GM18873 (cell line): ENCODE data around the gene DHX35.
"Not testable (repeated sequence)": the region's sequence is repeated elsewhere in the genome, so short reads cannot be mapped to it uniquely, and the experiment has no call there.

Source experiments
- ATAC-seq: cut with Tn5 transposase; IDR thresholded peaks from one replicate; pipeline ENCODE4 v1.9.1; 2021; ENCODE audit warnings: mild to moderate bottlenecking, moderate library complexity, moderate number of reproducible peaks; ENCODE audit not compliant: unreplicated experiment, low FRiP score

The DHX35 gene

DNA sequence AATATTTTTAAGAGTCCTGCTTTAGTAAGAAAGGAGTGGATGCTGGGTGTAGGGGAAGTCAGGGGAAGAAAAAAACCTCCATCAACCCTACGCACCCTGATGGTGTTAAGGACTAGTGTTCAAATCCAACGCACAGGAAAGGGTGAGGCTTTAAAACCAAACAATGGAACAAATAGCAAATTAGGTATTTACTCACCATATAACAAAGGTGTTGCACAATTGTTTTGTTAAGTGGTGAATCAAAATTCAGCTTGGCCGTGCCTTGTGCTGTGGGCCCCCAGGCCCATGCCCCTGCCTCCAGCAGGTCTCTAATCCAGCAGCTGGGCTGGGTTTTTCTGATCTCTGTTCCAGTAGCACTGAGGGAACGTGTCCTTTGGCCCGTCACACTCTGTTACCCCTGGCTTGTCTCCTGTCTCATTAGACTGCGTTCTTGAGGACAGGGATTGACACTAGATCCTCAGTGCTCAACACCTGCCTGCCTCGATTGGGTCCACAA, 24.1 kb upstream of the DHX35 start:
- no peak for ATAC-seq

DNA sequence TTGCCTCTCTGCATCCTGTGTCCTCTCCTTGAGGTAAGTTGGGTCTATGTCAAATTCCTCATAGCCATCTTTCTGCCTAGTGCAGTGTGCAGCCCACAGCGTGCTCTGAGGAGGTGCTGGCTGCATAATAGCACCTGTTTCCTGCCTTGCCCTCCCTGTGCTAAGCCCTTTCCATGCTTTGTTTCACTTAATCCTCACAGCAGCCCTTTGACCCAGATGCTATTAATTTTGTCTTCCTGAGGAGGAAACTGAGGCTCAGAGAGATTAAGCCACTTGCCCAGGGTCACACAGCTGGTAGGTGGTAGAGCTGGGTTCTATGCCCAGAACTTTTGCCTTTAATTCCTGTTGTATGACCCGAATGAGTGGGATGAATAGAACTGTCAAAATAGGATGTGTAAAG, 22.5 kb upstream of the DHX35 start:
- ATAC-seq = no peak

DNA sequence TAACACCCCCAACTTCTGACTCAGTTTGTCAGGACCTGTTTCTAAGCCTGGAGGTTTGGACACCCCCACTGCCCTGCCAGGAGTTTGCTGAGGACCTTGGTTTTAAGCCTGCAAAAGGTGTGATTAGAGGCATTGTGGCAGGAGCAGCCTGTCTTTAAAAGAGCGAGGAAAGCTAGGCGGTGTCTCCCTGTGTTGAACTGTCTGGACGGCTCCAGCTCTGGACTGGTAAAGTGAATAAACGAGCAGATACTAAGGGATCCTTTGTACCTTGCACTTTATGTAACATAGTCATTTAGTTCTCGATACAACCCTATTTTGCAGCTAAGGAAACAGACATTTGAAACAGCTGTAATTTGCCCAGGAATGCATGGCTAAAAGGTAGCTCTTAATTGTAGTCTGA, 21.5 kb upstream of the DHX35 start:
- ATAC-seq = no peak

DNA sequence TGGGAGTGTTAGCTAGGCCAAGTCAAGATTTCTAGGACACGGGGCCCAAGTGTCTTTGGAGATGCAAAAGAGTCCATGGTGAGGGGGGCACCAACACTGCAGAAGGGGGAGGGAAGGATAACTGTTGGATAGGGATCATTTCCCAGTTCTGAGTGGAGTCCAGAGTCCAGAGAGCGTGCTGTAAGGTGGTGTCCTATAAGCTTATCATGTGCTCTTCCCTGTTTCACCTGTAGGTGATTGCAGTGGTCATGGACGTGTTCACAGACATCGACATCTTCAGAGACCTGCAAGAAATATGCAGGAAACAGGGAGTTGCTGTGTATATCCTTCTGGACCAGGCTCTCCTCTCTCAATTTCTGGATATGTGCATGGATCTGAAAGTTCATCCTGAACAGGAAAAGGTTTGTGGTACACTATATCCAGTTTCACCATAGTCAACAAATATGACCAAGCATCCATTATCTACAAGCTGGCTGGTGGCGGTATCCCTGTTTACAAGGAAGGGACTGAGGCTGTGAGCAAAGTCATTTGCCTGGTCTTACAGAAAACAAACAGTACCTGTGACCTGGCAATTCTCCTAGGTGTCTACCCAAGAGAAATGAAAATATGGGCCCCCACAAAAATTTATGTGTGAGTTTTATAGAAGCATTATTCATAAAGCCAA, 20.3 kb upstream of the DHX35 start:
- ATAC-seq = no peak

DNA sequence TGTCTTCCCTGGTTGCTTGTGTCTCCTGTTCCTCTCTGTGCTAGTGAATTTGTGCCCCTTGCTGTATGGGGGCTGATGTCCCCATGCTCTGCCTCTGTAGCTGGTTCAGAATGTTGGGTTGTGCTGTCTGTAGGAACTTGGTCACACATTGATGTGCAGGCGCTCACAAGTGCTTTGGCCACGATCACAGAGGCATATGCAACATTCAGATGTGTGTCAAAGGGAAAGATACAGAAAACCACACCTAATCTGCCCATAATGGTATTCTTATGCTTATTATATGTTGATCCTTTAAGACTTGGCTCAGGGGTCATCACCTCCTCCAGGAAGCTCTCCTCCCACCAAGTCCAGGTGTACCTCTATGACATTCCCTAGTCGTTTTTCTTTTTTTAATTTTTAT, 17.1 kb upstream of the DHX35 start:
- no peak for ATAC-seq

DNA sequence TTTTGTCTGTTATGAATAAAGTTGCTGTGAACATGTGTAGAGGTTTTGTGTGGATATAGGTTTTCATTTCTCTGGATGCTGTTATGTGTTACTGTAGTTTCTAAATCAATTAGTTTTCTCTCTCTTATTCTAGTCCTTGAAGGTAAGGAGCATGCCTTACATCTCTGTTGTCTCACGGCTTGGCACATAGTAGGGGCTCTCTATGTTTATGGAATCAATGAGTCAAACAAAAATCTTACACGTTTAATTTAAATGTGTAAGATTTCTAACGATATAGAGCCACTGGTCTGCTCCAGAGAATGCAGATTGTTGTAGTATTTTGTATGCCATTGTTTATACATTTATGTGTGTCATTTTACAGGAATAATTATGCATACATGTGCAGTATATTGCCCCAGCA, 15.3 kb upstream of the DHX35 start:
- no peak for ATAC-seq

DNA sequence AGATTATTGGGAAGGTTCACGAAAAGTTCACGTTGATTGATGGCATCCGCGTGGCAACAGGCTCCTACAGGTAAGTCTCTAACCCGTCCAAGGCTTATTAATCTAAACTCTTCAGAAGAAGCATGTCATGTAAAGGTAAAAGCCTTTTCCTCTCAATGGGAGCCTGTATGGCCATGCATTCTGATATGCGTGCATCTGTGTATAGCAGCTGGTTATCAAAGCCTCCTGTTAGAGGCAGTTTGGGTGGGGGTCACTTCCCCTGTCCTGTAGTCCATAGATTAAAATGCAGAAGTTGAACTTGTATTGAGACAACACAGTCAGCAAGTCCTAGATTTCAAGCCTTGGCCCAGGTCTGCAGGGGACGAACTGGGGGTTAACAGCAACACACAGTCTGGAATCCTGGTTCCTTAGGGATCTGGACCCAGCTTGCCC, 14.2 kb upstream of the DHX35 start:
- ATAC-seq = no peak

DNA sequence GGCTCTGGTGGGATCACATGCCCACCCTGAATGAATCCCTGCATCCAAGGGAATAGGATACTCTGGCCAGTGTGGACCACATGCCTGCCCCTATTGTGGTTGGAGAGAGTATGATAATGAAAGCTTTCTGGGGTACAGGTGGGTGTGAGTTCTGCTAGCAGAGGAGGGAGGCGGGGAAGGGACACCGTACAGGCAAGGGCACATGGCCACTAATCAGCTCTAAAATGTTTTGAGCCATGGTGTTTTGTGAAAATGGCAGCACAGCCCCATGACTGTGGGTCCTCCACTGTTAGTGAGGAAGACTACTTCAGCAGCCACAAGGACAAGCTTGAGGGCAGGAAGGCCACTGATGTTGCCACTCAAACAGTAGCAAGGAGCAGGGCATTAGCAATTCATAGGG, 11.9 kb upstream of the DHX35 start:
- no peak for ATAC-seq

DNA sequence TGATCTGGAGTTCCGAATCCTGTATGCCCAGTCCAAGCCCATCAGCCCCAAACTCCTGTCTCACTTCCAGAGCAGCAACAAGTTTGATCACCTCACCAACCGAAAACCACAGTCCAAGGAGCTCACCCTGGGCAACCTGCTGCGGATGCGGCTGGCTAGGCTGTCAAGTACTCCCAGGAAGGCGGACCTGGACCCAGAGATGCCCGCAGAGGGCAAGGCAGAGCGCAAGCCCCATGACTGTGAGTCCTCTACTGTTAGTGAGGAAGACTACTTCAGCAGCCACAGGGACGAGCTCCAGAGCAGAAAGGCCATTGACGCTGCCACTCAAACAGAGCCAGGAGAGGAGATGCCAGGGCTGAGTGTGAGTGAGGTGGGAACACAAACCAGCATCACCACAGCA, 10.5 kb upstream of the DHX35 start:
- no peak for ATAC-seq

DNA sequence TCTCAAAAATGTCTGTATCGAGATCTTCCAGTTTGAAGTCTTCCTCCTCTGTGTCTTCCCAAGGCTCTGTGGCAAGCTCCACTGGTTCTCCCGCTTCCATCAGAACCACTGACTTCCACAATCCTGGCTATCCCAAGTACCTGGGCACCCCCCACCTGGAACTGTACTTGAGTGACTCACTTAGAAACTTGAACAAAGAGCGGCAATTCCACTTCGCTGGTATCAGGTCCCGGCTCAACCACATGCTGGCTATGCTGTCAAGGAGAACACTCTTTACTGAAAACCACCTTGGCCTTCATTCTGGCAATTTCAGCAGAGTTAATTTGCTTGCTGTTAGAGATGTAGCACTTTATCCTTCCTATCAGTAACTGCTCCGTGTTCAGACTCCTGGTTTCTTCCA, 10.0 kb upstream of the DHX35 start:
- no peak for ATAC-seq

DNA sequence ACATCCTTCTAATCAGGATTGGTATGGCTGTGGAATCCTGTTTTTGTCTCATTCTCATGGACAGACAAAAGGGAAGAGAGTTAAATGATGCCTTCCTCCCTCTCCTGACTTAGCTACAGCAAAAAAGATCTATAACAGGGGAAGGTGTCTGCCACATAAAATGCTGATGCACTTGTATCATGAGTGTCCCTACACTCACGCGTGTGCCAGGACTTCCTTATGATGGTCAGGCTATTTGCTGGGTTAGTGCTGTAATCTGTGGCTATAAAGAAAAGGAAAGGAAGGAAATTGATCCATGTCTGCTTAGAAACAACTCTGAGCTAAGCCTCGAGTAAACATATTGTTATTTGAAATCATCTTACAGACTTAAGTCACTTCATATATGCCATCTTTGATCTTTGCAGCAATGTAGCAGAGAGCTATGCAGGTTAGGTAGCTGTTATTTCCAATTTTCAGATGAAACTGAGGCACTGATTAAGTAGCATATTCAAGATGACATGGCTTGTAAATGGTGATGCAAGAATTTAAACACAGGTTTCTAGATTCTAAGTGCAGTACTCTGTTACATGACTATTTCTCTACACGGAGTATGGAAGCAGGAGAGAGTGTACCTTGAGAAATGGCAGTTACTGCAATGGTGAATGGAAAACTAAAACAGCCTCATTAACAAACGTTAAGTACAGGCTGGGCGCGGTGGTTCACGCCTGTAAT, 8.4 kb upstream of the DHX35 start:
- no peak for ATAC-seq

DNA sequence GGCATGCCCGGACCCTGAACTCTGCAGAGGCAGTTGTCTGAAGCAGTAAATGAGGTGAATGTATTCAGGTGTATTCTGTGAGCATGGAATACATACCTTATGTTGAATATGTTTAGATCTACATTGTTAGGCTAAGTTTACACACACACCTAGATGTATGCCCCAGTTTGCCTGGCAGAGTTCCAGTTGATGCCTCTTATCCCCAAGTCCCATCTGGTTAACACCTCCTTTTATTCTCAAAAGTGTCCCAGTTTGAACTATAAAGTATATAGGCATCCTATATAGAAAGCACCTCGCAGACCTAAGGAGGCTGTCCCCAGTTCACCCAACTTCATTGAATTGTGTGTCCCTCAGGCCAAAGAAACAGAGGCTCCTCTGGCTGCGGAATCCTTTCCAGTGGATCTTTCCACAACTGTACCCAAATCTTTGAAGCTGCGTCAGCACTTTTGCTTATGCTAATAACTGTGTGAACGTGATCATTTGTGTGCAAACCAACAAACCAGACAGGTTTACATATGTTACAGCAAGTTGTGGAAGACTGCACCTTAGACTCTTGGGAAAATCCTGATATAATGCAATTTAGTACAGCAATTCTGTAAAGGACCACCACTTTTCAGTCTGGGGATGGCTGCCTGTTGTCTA, 4.8 kb upstream of the DHX35 start:
- ATAC-seq = no peak

DNA sequence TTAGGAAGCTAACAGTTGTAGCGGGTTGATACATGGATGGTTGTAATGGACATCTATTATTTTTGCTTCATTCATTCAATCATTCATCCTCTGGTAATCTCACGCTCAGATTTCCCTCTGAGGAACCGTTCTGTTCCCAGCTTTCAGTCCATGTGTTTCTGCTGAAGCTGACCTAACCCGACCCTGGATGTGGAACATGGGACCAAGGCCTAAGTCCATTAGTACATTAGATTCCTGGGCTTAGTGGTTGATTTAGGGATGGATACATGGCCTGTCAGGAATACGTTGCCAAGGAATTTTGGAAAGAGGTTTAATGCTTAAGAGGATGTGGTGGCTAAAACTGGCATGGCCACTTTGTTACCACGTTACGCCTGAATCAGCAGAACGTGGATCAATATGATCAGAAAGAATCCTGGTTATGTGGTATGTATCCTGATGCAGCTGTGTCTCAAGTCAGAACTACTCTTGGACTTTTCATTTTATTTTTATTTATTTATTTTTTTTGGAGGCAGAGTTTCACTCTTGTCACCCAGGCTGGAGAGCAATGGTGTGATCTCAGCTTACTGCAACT, 4.1 kb upstream of the DHX35 start:
- ATAC-seq = no peak

DNA sequence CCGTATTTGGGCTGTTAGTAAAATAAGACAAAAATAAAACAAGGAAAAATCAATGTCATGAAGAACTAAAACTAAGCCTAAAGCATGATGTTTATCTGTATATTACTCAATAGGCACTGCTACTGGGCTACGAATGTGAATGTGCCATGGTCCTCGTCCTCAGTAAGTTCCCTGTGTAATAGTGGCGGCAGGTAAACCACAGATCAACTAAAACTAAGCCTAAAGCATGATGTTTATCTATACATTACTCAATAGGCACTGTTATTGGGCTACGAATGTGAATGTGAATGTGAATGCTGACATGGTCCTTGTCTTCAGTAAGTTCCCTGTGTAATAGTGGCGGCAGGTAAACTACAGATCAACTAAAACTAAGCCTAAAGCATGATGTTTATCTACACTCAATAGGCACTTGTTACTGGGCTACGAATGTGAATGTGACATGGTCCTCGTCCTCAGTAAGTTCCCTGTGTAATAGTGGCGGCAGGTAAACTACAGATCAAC, 1.9 kb upstream of the DHX35 start:
- not testable (repeated sequence) for ATAC-seq

DNA sequence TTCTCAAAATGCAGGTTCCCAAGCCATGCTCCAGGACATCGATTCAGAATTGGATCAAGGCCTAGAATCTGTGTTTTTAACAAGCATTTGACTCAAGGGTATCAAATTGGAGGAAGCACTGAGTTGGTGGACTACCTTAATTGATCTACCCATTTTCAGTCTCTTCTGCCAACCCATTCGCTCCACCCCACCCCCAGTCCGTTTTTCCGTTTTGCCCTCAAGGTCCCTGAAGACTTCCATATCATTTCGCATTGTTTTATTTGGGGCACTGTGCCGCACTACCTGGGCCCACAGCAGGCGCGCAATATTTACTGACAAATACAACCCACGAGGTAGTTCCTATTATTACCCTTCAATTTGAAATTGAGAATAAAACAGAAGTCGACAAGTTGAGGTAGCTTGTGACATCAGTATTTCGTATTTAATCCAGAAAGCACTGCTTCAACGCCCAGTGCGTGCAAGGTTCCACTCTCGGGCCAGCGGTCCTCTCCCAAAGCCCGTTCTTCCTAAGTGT, 557 bp upstream of the DHX35 start:
- ATAC-seq = no peak

DNA sequence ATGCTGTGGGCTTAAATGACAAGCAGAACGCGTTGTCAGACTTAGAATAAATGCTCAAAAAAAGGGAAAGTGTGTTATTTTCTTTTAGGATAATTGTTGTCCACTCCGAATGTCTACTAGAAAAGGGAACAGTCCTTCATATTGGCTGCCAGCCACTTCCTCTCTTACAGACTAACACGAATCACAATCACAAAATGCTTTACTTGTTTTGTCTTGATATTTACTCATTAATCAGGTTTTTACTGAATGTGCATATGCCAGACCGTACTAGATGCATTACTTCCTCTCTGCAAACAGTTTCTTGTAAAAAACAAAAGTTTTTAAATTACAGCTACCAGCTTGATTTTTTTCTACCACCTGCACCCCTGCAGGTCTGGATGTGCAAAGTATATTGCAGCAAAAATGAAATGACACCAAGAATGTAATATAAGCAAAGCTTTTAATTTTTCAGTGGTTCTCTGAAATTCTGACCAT, 821 bp downstream of the DHX35 start:
- no peak for ATAC-seq

DNA sequence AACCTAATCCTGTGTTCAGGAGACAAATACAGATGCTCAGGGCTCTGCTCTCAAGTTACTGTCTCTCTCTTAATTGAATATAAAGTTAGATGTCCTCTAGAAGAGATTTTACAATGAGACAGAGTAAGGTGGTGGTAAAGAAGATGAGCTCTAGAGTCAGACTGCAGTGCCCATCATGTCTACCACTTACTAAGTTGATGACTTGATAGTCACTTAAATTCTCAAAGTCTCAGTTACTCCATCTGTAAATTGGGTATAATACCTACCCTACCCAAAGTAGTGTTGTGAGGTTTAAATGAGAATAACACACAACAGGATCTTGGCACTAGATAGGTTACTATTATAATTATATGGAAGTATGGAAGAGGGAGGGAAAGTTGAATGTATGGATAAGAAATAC, 1.6 kb downstream of the DHX35 start:
- no peak for ATAC-seq

DNA sequence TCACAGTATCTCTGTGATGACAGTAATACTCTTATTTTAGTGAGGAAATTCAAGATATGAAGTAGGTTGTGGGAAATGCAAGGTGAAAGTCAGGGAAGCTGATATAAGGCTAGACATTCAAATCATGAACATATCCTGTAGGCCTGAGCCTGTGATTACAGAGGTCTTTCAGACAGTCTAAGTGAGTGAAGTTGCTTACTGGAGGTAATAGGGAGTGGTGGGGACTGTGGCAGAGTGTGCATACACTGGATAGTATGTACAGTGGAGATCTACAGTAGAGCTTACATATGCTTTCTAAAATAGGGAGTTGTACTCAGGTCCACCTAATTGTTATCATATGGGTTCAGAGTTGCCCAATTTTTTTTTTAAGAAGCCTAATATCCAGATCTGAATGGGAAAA, 3.1 kb downstream of the DHX35 start:
- ATAC-seq = no peak

DNA sequence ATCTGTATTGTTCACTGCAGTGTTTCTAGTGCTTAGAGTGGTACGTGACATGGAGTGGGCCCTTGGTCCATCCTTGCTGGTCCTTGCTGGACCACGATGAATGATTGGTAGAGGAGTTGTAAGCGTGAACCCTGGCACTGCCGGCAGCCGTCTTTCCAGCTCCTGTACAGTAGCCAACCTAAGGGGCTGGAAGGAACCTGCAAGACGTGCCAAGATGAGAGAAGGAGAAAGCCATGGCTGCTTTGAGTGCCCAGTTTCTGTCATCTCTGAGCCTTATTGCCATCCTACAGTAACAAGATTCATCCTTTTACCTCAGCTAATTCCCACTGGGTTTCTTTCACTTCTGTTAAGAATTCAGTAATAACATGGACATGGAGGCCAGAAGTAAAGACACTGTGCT, 5.9 kb downstream of the DHX35 start:
- ATAC-seq = no peak

DNA sequence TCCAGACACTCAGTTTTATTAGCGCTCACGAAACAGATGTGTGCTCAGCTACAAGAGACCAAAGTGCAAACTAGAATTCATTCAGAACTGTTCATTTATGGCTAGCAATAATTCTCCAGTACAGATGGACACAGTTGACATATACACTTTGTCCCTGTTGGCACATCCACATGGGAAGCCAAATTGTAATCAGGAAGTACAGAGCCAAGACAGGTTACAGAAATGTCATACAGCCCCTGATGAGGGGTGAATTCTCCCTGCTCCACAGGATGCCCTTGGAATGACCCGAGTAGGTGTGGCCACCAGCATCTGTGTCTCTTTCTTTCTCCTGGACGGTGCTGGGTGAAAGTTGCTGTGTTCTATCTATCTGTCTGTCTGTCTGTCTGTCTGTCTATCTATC, 7.6 kb downstream of the DHX35 start:
- ATAC-seq = no peak

DNA sequence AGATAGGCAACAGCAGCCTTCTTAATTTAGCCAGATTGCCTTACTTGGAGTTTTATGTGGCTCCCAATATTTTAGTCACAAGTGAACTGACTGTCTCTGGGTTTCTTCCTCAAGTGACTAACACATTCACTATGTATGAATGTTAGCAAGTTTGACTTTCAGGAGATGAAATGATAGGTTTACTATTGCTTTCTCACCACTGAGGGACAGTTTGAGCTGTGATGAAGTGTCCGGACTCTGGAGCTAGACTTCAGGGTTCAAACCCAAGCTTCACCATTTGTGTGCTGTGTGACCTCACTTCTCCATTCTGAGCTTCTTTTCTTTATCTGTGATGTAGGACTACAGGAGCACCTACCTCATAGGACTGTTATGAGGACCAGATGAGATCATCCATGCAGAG, 8.2 kb downstream of the DHX35 start:
- ATAC-seq = no peak
